HG03103 (cell line): ENCODE results near the gene RHOBTB3.
A peak's percentile ranks its signal among the peaks of the same experiment; 100 is the strongest.
"Not testable (repeated sequence)": the region's sequence is repeated elsewhere in the genome, so short reads cannot be mapped to it uniquely, and the experiment has no call there.

Source experiments
- ATAC-seq: cut with Tn5 transposase; IDR thresholded peaks from one replicate; pipeline ENCODE4 v1.9.1; 2021; ENCODE audit warnings: low read depth; ENCODE audit not compliant: unreplicated experiment

The RHOBTB3 gene

GRCh38 chr5:95816776-95817175 lies 85.6 kb downstream of the RHOBTB3 start:
- ATAC-seq = no peak

DNA sequence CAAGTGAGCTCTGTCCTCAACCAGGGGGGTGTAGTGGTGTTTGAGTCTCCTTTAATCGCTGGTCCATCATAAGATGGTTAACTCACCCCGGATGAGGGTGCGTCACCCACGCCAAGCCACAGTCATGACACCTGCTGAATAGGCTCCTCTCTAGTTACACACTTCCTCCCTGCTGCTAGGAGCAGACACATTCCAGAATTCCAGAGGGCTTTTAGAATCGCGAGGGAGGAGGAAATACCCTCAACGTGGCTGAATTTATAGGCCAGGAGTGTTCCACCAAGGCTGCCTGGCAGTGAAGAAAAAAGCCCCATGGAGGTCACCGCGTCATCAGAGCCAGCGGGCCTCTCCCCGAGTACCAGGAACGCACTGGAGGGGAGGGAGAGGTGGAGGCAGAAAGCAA lies 86.3 kb downstream of the RHOBTB3 start:
- ATAC-seq = no peak

GRCh38 chr5:95818181-95819147 lies 87.3 kb downstream of the RHOBTB3 start:
- no peak for ATAC-seq

GRCh38 chr5:95821110-95822021 lies 90.2 kb downstream of the RHOBTB3 start:
- no peak for ATAC-seq

DNA sequence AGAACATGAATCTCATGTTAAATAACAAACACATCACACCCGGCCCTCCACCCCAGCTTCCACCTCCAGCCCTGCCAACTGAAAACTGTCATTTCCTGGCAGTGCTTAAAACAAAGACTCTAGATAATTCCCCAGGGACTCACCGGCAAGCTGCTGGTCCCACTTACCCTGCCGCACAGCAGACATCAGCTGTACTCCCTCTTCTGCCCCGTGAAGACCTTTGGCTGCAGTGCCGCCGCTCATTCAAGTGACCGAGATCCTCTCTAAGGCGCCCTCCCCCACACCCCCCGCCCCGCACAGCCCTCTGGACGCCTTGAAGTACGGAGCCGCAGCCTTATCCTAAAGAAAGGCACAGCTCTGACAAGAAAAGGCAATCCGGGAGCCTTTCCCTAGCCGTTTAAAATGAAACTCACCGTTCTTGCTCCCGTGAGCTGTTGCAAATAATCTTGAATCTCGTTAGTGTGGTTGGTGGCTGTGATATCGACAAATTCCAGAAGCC lies 91.0 kb downstream of the RHOBTB3 start:
- ATAC-seq = peak; percentile 30

DNA sequence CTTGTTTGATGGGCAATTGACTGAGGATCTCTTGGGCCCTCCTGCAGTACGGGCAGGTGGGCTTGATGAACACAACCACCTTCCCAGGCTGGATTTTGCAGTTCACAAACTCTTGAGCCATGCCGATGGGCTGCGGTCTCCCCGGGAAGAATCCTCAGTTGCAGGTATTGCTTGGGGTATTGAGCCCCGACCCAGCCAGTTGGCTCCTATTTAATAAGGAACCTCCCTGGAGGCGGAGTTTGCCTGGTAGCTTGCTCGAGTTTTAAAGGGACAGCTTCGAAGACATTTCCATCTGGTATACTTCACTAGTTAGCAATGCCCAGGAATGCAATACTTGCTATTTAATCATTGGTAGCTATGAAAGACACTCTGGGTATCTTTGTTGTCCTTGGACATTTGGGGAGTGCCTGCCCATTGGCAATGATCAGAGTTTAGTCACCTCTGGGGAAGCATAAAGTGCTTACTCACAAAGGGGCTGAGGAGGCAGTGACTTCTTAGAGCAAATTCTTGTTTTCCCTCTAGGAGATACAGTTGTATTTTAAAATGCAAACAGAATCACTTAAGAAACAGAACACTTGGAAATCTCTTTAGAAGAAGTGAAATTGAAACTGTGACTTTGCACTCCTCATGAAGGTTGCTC lies 91.5 kb downstream of the RHOBTB3 start, which contains the start of gene GLRX:
Gene GLRX, minus strand, starts transcription at position 185 of the 640 bp plus-strand sequence. Its CDS starts 64 bp downstream, at position 121.
- ATAC-seq = peak; percentile 36

GRCh38 chr5:95823218-95823737 lies 92.1 kb downstream of the RHOBTB3 start:
- no peak for ATAC-seq

DNA sequence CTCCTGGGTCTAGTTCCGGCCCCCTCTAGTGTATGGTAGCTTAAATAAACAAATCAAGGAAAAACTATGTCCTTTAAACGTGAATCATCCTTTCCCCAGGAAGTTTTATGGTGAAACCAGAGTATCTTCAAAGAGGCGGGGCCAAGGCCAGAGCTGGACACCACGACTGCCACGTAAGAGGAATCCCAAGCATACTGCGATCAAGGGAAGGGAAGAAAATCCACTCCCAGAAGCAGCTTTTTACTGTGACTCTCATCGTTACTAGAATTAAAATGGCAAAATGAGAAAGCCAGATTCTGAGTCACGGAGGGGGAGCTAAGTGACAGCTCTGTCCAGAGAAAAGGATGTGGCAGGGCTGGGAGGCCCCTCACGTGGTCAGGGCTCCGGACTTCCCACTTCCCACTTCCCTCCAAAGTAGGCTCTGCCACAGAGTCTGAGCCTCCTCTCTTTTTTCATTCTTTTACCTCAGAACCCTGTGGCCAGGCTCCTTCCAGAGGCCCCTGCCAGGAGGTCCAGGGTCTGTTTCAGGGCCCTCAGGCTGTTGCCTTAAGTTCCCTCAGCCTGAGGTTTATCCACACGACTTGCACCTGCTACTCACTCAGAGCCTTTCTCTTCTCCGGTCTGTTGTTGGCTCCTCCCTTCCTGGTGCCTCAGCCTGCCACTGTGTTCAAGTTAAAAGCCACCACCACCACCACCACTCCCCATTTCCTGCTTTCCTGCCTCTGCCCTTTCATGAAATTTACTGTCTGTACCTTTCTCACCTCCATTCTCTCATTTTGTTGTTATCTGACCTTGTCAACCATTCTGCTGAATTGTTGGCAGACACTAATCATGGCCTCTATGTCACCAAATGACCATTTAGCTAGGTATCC lies 92.8 kb downstream of the RHOBTB3 start:
- peak; percentile 39 for ATAC-seq

GRCh38 chr5:95824747-95825146 lies 93.6 kb downstream of the RHOBTB3 start:
- no peak for ATAC-seq

GRCh38 chr5:95825495-95825894 lies 94.4 kb downstream of the RHOBTB3 start:
- no peak for ATAC-seq

GRCh38 chr5:95826949-95827891 lies 96.1 kb downstream of the RHOBTB3 start:
- ATAC-seq = no peak

- no peak for ATAC-seq
These were observed 96.7 kb downstream of the RHOBTB3 start for GRCh38 chr5:95827892-95828246.

DNA sequence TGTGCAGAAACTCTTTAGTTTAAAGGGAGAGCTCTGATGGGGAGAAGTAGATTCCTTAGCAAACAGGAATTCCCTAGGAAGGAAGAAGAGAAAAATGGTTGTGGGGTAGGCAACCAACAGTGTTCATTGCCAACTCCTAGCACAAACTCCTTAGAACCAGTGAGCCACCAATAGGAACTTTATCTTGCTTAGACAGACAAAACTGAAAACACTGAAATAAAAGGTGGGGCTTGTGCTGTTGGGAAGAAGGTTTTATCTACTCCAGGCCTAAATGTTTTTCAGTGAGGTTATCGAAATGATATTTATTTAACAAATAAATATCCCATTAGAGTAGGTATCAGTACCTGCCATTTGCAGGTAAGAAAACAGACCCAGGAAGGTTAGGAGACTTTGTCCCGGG lies 99.1 kb downstream of the RHOBTB3 start:
- no peak for ATAC-seq

GRCh38 chr5:95832664-95833063 lies 101.5 kb downstream of the RHOBTB3 start:
- no peak for ATAC-seq

- ATAC-seq = no peak
These were observed 104.7 kb downstream of the RHOBTB3 start for GRCh38 chr5:95835682-95836385.

DNA sequence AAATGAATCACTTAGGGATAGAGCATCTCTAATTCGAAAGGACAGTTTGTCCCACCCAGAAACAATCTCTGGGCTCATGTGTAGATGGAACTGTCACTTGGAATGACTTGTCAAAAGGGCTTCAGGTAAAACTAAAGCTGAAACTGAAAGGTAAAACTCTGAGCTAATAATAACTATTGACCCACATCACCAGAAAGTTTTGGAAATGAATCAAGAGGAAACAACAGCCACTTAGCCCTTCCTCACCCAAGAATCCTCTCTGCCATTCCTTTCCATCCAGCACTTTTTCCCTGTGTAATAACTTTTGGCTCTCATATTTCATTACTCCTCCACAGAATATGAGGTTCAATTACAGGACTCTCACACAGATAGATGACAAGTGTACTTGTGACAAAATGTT lies 105.4 kb downstream of the RHOBTB3 start:
- no peak for ATAC-seq

GRCh38 chr5:95836971-95837370 lies 105.8 kb downstream of the RHOBTB3 start:
- not testable (repeated sequence) for ATAC-seq

- ATAC-seq = no peak
These were observed 106.4 kb downstream of the RHOBTB3 start for GRCh38 chr5:95837492-95837891.
